Uterus (tissue), 2 donors: ENCODE results near the gene TEAD4.

ENCODE experiments used
- CTCF ChIP-seq, 4 experiments: fragments of 200-600 bp in 2 of 4; fragments of 450-650 bp in 2 of 4; sonication (generic) in 2 of 4; IDR thresholded peaks; one replicate each; pipeline ENCODE4 v1.5.1; 2016 to 2019; ENCODE audit warnings: antibody characterized with exemption in 4 of 4, mild to moderate bottlenecking in 2 of 4, moderate library complexity in 1 of 4
- POLR2A ChIP-seq, 2 donors: fragments of 450-650 bp; IDR thresholded peaks; one replicate each; pipeline ENCODE4 v1.6.1; 2016; ENCODE audit warnings: antibody characterized with exemption in 2 of 2, mild to moderate bottlenecking in 1 of 2, moderate library complexity in 1 of 2

GRCh38 chr12:2949411-2949810, 9.8 kb upstream of the TEAD4 start:
- TF ChIP-seq CTCF (IDR thresholded peaks at IDR 0.05) (no peak), POLR2A (IDR thresholded peaks at IDR 0.05) (no peak)
